HepG2 (cell line): Measurements from ENCODE around the gene NUDT14. TPM values are rescaled to one million over a fixed set of nuclear protein-coding genes. Genes with fewer than 3 reads are reported as not detected.

ENCODE experiments used
- ATAC-seq: fragments of 200-7000 bp; cut with Tn5 transposase; 3 replicates; pipeline ENCODE4 v1.9.1; 2020; ENCODE audit warnings: mild to moderate bottlenecking, moderate library complexity
- BruUV-seq: library from RNA; stranded (reverse); fragments of 400-500 nt; replicated peaks from 2 replicates; lab custom pipeline; 2021; lab: Mats Ljungman, UMichigan
- CTCF ChIA-PET: fragments of 300-600 bp; formaldehyde crosslinking; extraction: SDS; loops from one replicate; lab custom pipeline; 2021; ENCODE audit warnings: low total read pairs, inconsistent platforms, low intra/inter-chr PET ratio; lab: Yijun Ruan, JAX
- POLR2A ChIA-PET: fragments of 350-600 bp; sonication (Branson Sonifier 250); formaldehyde crosslinking; loops from one replicate; lab custom pipeline; 2020; ENCODE audit warnings: antibody characterized with exemption, inconsistent platforms; lab: Yijun Ruan, JAX
- DNase-seq: peaks from one replicate; pipeline ENCODE4 v3.0.0-alpha.2; 2015; ENCODE audit warnings: low spot score
- FAIRE-seq: peaks from 3 replicates; lab custom pipeline; 2011; peaks lifted over from hg19 to GRCh38; lab: Jason Lieb, UNC
- H2AFZ ChIP-seq: one replicate; pipeline ENCODE4 v1.6.1; 2011; ENCODE audit warnings: low read length, inconsistent platforms
- H3K27ac ChIP-seq: fragments of 300-600 bp; 3 replicates; pipeline ENCODE4 v1.8.0; 2011; ENCODE audit warnings: mixed run types, mild to moderate bottlenecking, mixed read lengths, low read length, inconsistent platforms; ENCODE audit not compliant: insufficient read depth; ENCODE audit errors: extremely low read length
- H3K27me3 ChIP-seq, 2 experiments: fragments of 200-600 bp in 1 of 2; 2 replicates in 1 of 2; 3 replicates in 1 of 2; pipeline versions ENCODE4 v1.6.0 to v1.8.0; 2011; ENCODE audit warnings: low read length in 2 of 2, mild to moderate bottlenecking in 2 of 2, moderate library complexity in 2 of 2, inconsistent platforms in 1 of 2; ENCODE audit not compliant: insufficient read depth in 2 of 2, control insufficient read depth in 1 of 2
- H3K36me3 ChIP-seq, 2 experiments: fragments of 200-600 bp in 1 of 2; replicated peaks in 1 of 2; 2 replicates in 1 of 2; 3 replicates in 1 of 2; pipeline versions ENCODE4 v1.5.1 to v1.8.0; 2011; ENCODE audit warnings: low read length in 2 of 2, inconsistent platforms in 1 of 2; ENCODE audit not compliant: insufficient read depth in 2 of 2, control insufficient read depth in 1 of 2
- H3K4me1 ChIP-seq: 2 replicates; pipeline ENCODE4 v1.5.1; 2012; ENCODE audit warnings: low read length, inconsistent platforms; ENCODE audit not compliant: insufficient read depth
- H3K4me2 ChIP-seq: 2 replicates; pipeline ENCODE4 v1.6.0; 2011; ENCODE audit warnings: low read depth, low read length, inconsistent platforms
- H3K4me3 ChIP-seq, 3 experiments: fragments of 200-600 bp in 1 of 3; sonication (generic), shearing (Covaris generic) in 1 of 3; replicated peaks in 1 of 3; 2 replicates each; pipeline ENCODE4 v1.5.1; 2011 to 2016; ENCODE audit warnings: low read length in 3 of 3, inconsistent platforms in 2 of 3, low read depth in 2 of 3, mild to moderate bottlenecking in 2 of 3, control low read depth in 1 of 3, mixed read lengths in 1 of 3; ENCODE audit not compliant: insufficient read depth in 1 of 3
- H3K79me2 ChIP-seq: one replicate; pipeline ENCODE4 v1.6.1; 2011; ENCODE audit warnings: low read length, inconsistent platforms; ENCODE audit not compliant: insufficient read depth
- H3K9ac ChIP-seq: 2 replicates; pipeline ENCODE4 v1.6.0; 2011; ENCODE audit warnings: mild to moderate bottlenecking, low read depth, low read length, inconsistent platforms; ENCODE audit not compliant: insufficient read depth
- H3K9me3 ChIP-seq: 2 replicates; pipeline ENCODE4 v1.5.1; 2012; ENCODE audit warnings: mild to moderate bottlenecking, low read length
- H4K20me1 ChIP-seq: 2 replicates; pipeline ENCODE4 v1.6.0; 2011; ENCODE audit warnings: inconsistent platforms, mild to moderate bottlenecking, low read length, moderate library complexity; ENCODE audit not compliant: insufficient read depth
- ASH2L ChIP-seq: fragments of 300-600, 200-600 bp; sonication (generic); IDR thresholded peaks from 2 replicates; pipeline ENCODE4 v1.7.0; 2017; ENCODE audit warnings: low read depth, mild to moderate bottlenecking, moderate library complexity, mixed read lengths, low read length; ENCODE audit not compliant: insufficient read length
- ATF5 ChIP-seq: sonication (generic); formaldehyde crosslinking; IDR thresholded peaks from 2 replicates; pipeline ENCODE4 v1.4.0; 2020; ENCODE audit warnings: mild to moderate bottlenecking, low read depth, missing genetic modification reagents
- CEBPG ChIP-seq: IDR thresholded peaks from 2 replicates; pipeline ENCODE4 v1.6.1; 2016
- DMTF1 ChIP-seq: sonication (generic); formaldehyde crosslinking; IDR thresholded peaks from 2 replicates; pipeline ENCODE4 v1.4.0; 2020; ENCODE audit warnings: mild to moderate bottlenecking, missing genetic modification reagents
- FOXO1 ChIP-seq: sonication (generic); formaldehyde crosslinking; IDR thresholded peaks from 2 replicates; pipeline ENCODE4 v1.4.0; 2020; ENCODE audit warnings: missing genetic modification reagents
- GPN1 ChIP-seq: sonication (generic); formaldehyde crosslinking; IDR thresholded peaks from 2 replicates; pipeline ENCODE4 v1.5.1; 2020; ENCODE audit warnings: missing genetic modification reagents, borderline replicate concordance
- IRX3 ChIP-seq: sonication (generic); formaldehyde crosslinking; IDR thresholded peaks from 2 replicates; pipeline ENCODE4 v1.8.1; 2023; ENCODE audit warnings: mild to moderate bottlenecking, low read depth, missing genetic modification reagents, borderline replicate concordance
- JARID2 ChIP-seq: sonication (generic); formaldehyde crosslinking; IDR thresholded peaks from 2 replicates; pipeline ENCODE4 v1.8.1; 2023; ENCODE audit warnings: missing genetic modification reagents, inconsistent platforms; ENCODE audit not compliant: insufficient replicate concordance
- KDM2A ChIP-seq: sonication (generic); formaldehyde crosslinking; IDR thresholded peaks from 2 replicates; pipeline ENCODE4 v1.4.0; 2020; ENCODE audit warnings: low read depth, missing genetic modification reagents, borderline replicate concordance
- KDM4B ChIP-seq: sonication (generic); formaldehyde crosslinking; IDR thresholded peaks from 2 replicates; pipeline ENCODE4 v1.4.0; 2020; ENCODE audit warnings: missing genetic modification reagents
- LCORL ChIP-seq, 2 experiments: fragments of 450-650 bp in 1 of 2; sonication (generic) in 1 of 2; formaldehyde crosslinking in 1 of 2; IDR thresholded peaks; 2 replicates each; pipeline versions ENCODE4 v1.5.0 to v1.6.1; 2017 to 2020; ENCODE audit warnings: antibody characterized with exemption in 1 of 2, missing genetic modification reagents in 1 of 2
- NCOA2 ChIP-seq: sonication (generic); formaldehyde crosslinking; IDR thresholded peaks from 2 replicates; pipeline ENCODE4 v1.8.0; 2022; ENCODE audit warnings: inconsistent platforms
- SMARCE1 ChIP-seq: fragments of 450-650 bp; IDR thresholded peaks from 2 replicates; pipeline ENCODE4 v1.6.1; 2017; ENCODE audit warnings: borderline replicate concordance
- ZFP36L1 ChIP-seq: sonication (generic); formaldehyde crosslinking; IDR thresholded peaks from 2 replicates; pipeline ENCODE4 v1.8.0; 2022; ENCODE audit warnings: mild to moderate bottlenecking, missing genetic modification reagents, moderate library complexity
- ZKSCAN5 ChIP-seq: sonication (generic); formaldehyde crosslinking; IDR thresholded peaks from 2 replicates; pipeline ENCODE4 v1.5.1; 2020; ENCODE audit warnings: mild to moderate bottlenecking, missing genetic modification reagents
- ZNF577 ChIP-seq: sonication (generic); formaldehyde crosslinking; IDR thresholded peaks from 2 replicates; pipeline ENCODE4 v1.4.0; 2020; ENCODE audit warnings: mild to moderate bottlenecking, low read depth, missing genetic modification reagents, borderline replicate concordance
- ZNF781 ChIP-seq: sonication (generic); formaldehyde crosslinking; IDR thresholded peaks from 2 replicates; pipeline ENCODE4 v1.5.1; 2020; ENCODE audit warnings: borderline replicate concordance, mild to moderate bottlenecking, missing genetic modification reagents; ENCODE audit errors: not compliant biosample characterization
- ZNF839 ChIP-seq: sonication (generic); formaldehyde crosslinking; IDR thresholded peaks from 2 replicates; pipeline ENCODE4 v1.4.0; 2020; ENCODE audit warnings: missing genetic modification reagents, mild to moderate bottlenecking, borderline replicate concordance
- WGBS: methylation state at CpG from one replicate; pipeline ENCODE4 v1.1.6; 2017; ENCODE audit warnings: low lambda C conversion rate; 5-methylcytosine and 5-hydroxymethylcytosine counted together
- in situ Hi-C: cut with HindIII; loops from 2 replicates; pipeline ENCODE4 v1.10.0; 2017; ENCODE audit warnings: low pct_unique_long_range_greater_than_20kb; ENCODE audit not compliant: extremely low pct_ligation_motif_present
- intact Hi-C: fragments of 100-400 bp; cut with micrococcal nuclease; formaldehyde crosslinking; loops from one replicate; pipeline ENCODE4 v1.10.0; 2022; ENCODE audit not compliant: unreplicated experiment
- polyA plus RNA-seq, 8 experiments: library from polyadenylated mRNA; depleted of rRNA in 3 of 8; stranded (reverse) in 7 of 8; unstranded in 1 of 8; fragments of >200 nt; fragmentation: Illumina TruSeq in 4 of 8; extraction: Trizol in 4 of 8; gene quantifications; 2 replicates each; pipeline versions ENCODE4 v1.2.1 to v1.2.3, GENCODE V29; 2011 to 2016; ENCODE audit warnings: low read depth in 4 of 8, missing spikeins in 1 of 8, mixed read lengths in 1 of 8; ENCODE audit not compliant: insufficient read depth in 1 of 8
- total RNA-seq, 5 experiments: library from RNA; depleted of rRNA; stranded (reverse); fragments of >200 nt; fragmentation: Illumina TruSeq; extraction: Trizol; gene quantifications; 2 replicates each; pipeline ENCODE4 v1.2.3, GENCODE V29; 2016; ENCODE audit warnings: low read depth in 1 of 5
- TF ChIP-seq, protein P1 (sequence below): IDR thresholded peaks from 2 replicates; pipeline ENCODE4 v1.6.1; 2016; ENCODE audit warnings: control low read depth
- TF ChIP-seq, protein P2 (sequence below): IDR thresholded peaks from 2 replicates; pipeline ENCODE4 v1.6.1; 2012; ENCODE audit warnings: inconsistent platforms

NUDT14 gene
- total and polyA plus RNA-seq, 2 of the 13 experiments (the other 11 are each of a cell fraction or from before 2014, with no cell fraction given), result 5.8 to 6.1 TPM

GRCh38 chr14:105160776-105161175, 20.3 kb downstream of the NUDT14 start:
- ChIA-PET POLR2A (no interaction called here), CTCF (no interaction called here)
- H3K4me3 ChIP-seq, result no peak overlapping the region
- BruUV-seq, result no TSS peak
- H2AFZ ChIP-seq, result no peak overlapping the region
- peaks cover 24 to 66% of the 10 kb centered on the region in 2 experiments for H3K27me3 ChIP-seq
- no peak overlapping the region for H3K9ac ChIP-seq
- DNase-seq, result no peak
- no peak for ATAC-seq
- FAIRE-seq, result no peak
- in situ Hi-C loops, result no loop called here
- H3K4me1 ChIP-seq, result peaks cover 3% of the 10 kb centered on the region; the same call in 1 of the 2 replicates
- WGBS, result 51% methylated on average over 12 of the region's 12 CpGs
- H3K79me2 ChIP-seq, result no peaks in the 10 kb centered on the region
- H3K4me2 ChIP-seq, result no peak overlapping the region
- H3K9me3 ChIP-seq, result no peaks in the 10 kb centered on the region
- intact Hi-C loops, result no loop called here
- TF ChIP-seq ZNF781 (CRISPR knock-in tag), result no peak
- TF ChIP-seq DMTF1 (CRISPR knock-in tag), result no peak
- TF ChIP-seq JARID2 (CRISPR knock-in tag), result no peak
- no peak for TF ChIP-seq ZNF577 (CRISPR knock-in tag)
- TF ChIP-seq LCORL (IDR thresholded peaks at IDR 0.05), result no peak
- TF ChIP-seq LCORL (CRISPR knock-in tag; IDR thresholded peaks at IDR 0.05), result no peak
- TF ChIP-seq KDM2A (CRISPR knock-in tag), result no peak
- no peak for TF ChIP-seq ASH2L
- no peak for TF ChIP-seq ZKSCAN5
- TF ChIP-seq GPN1 (CRISPR knock-in tag), result no peak
- no peak for TF ChIP-seq FOXO1 (CRISPR knock-in tag)
- TF ChIP-seq CEBPG (CRISPR knock-in tag), result no peak
- no peak for TF ChIP-seq IRX3 (CRISPR knock-in tag)
- no peak for TF ChIP-seq SMARCE1
- TF ChIP-seq ATF5 (CRISPR knock-in tag), result no peak
- no peak for TF ChIP-seq KDM4B
- TF ChIP-seq ZNF839, result no peak
- TF ChIP-seq, protein P1, sequence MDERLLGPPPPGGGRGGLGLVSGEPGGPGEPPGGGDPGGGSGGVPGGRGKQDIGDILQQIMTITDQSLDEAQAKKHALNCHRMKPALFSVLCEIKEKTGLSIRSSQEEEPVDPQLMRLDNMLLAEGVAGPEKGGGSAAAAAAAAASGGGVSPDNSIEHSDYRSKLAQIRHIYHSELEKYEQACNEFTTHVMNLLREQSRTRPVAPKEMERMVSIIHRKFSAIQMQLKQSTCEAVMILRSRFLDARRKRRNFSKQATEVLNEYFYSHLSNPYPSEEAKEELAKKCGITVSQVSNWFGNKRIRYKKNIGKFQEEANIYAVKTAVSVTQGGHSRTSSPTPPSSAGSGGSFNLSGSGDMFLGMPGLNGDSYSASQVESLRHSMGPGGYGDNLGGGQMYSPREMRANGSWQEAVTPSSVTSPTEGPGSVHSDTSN (CRISPR knock-in tag), result no peak
- no peak for TF ChIP-seq NCOA2 (CRISPR knock-in tag)
- TF ChIP-seq, protein P2, sequence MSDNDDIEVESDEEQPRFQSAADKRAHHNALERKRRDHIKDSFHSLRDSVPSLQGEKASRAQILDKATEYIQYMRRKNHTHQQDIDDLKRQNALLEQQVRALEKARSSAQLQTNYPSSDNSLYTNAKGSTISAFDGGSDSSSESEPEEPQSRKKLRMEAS, result no peak
- no peak for TF ChIP-seq ZFP36L1
- no peak overlapping the region for H3K27ac ChIP-seq
- no peaks in the 10 kb centered on the region for H3K36me3 ChIP-seq
- no peaks in the 10 kb centered on the region for H4K20me1 ChIP-seq
